WTC11 (cell line): Measurements from ENCODE around the gene CLPTM1.

Experiments
- ZNF138 ChIP-seq: sonication (generic); formaldehyde crosslinking; conservative IDR thresholded peaks from 2 replicates; pipeline ENCODE4 v1.8.1; 2022; ENCODE audit warnings: mild to moderate bottlenecking, moderate library complexity, missing genetic modification reagents
- ZNF416 ChIP-seq: fragments of 250-450 bp; sonication (Bioruptor Pico); IDR thresholded peaks from 2 replicates; pipeline ENCODE4 v1.9.0; 2021; ENCODE audit warnings: mild to moderate bottlenecking, inconsistent platforms
- TF ChIP-seq, protein P1 (sequence below): fragments of 200-600 bp; IDR thresholded peaks from 2 replicates; pipeline ENCODE4 v1.8.0; 2022; ENCODE audit warnings: antibody characterized with exemption

DNA sequence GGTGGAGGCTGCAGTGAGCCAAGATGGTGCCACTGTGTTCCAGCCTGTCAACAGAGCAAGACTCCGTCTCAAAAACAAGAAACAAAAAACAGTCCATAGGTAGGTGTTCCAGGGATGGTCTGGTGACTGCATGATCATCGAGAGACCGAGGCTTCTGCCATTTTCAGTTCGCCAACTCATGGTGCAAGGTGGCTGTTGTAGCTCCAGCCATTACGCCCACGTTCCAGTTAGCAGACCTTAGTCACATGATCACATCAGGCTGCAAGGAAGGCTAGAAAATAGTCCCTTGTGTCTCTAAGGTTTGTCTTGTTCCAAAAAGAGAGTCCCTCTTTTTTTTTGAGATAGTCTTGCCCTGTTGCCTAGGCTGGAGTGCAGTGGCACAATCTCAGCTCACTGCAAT lies 80.6 kb downstream of the CLPTM1 start:
- TF ChIP-seq, protein P1, sequence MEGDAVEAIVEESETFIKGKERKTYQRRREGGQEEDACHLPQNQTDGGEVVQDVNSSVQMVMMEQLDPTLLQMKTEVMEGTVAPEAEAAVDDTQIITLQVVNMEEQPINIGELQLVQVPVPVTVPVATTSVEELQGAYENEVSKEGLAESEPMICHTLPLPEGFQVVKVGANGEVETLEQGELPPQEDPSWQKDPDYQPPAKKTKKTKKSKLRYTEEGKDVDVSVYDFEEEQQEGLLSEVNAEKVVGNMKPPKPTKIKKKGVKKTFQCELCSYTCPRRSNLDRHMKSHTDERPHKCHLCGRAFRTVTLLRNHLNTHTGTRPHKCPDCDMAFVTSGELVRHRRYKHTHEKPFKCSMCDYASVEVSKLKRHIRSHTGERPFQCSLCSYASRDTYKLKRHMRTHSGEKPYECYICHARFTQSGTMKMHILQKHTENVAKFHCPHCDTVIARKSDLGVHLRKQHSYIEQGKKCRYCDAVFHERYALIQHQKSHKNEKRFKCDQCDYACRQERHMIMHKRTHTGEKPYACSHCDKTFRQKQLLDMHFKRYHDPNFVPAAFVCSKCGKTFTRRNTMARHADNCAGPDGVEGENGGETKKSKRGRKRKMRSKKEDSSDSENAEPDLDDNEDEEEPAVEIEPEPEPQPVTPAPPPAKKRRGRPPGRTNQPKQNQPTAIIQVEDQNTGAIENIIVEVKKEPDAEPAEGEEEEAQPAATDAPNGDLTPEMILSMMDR, result no peak
- TF ChIP-seq ZNF416 (CRISPR knock-in tag) (no peak), ZNF138 (CRISPR knock-in tag) (no peak)
